IMR-90 (cell line): ENCODE results near the gene RPAIN.

Experiments used
- CHD1 ChIP-seq: IDR thresholded peaks from 2 replicates; pipeline ENCODE4 v1.6.1; 2012; ENCODE audit warnings: low read depth, low read length, improper control_type of control experiment
- RAD21 ChIP-seq: IDR thresholded peaks from 2 replicates; pipeline ENCODE4 v1.6.1; 2012; ENCODE audit warnings: low read length, improper control_type of control experiment
- TF ChIP-seq, protein P1 (sequence below): conservative IDR thresholded peaks from 2 replicates; pipeline ENCODE4 v1.5.1; 2012; ENCODE audit warnings: mild to moderate bottlenecking, low read depth, low read length, improper control_type of control experiment

DNA sequence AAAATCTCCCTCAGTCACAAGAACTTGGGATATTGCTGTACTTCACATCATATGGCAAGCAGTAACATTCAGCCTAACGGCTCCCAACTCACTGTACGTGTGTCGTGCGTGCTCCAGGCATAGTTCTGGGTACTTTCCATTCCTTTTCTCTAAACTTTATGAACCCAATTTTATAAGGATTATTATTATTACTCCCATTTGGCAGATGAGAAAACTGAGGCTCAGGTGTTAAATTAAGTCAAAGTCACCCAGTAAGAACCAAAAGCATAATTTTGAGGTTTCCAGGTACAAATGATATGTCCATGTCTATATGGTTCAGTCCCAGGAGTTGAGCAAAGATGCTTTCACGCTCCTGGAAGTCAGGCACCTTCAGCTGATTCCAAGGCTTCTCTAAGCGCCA lies 23.7 kb downstream of the RPAIN start:
- TF ChIP-seq, protein P1, sequence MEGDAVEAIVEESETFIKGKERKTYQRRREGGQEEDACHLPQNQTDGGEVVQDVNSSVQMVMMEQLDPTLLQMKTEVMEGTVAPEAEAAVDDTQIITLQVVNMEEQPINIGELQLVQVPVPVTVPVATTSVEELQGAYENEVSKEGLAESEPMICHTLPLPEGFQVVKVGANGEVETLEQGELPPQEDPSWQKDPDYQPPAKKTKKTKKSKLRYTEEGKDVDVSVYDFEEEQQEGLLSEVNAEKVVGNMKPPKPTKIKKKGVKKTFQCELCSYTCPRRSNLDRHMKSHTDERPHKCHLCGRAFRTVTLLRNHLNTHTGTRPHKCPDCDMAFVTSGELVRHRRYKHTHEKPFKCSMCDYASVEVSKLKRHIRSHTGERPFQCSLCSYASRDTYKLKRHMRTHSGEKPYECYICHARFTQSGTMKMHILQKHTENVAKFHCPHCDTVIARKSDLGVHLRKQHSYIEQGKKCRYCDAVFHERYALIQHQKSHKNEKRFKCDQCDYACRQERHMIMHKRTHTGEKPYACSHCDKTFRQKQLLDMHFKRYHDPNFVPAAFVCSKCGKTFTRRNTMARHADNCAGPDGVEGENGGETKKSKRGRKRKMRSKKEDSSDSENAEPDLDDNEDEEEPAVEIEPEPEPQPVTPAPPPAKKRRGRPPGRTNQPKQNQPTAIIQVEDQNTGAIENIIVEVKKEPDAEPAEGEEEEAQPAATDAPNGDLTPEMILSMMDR, result no peak
- TF ChIP-seq RAD21 (no peak), CHD1 (no peak)
